Measurements from ENCODE around the gene XAB2.

- TF ChIP-seq POLR2AphosphoS5 (IDR thresholded peaks at IDR 0.05) (no peak), CTCF (IDR thresholded peaks at IDR 0.05) (no peak)
These were observed 3.2 kb upstream of the XAB2 start for GRCh38 chr19:7632340-7633203.

All from transverse colon (tissue), 4 donors.